HG03558 (cell line): ENCODE measurements around the gene CFAP53.
"Not testable (repeated sequence)": the region's sequence is repeated elsewhere in the genome, so short reads cannot be mapped to it uniquely, and the experiment has no call there.

Source experiments
- ATAC-seq: cut with Tn5 transposase; IDR thresholded peaks from one replicate; pipeline ENCODE4 v1.9.1; 2021; ENCODE audit warnings: moderate number of reproducible peaks; ENCODE audit not compliant: unreplicated experiment; ENCODE audit errors: extremely low read depth

The CFAP53 gene

DNA sequence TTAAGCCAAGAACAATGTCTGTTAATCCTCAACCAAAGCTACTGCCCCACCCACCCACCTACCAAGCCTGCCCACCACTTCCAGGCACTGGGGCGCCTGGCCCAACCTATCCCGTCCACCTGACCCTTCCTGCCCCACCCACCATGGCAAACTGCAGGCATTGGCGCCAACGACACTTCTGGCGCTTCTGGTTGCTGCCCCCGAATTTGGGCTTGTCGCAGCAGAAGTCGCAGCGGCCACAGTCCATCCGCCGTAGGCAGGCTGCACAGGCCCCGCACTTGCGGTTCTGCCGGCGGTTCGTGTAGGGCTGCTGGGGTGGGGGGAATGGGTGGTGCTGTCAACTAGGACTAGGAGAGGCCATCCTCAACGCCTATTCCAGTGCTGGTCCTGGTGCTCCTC lies 7.7 kb upstream of the CFAP53 start:
- ATAC-seq: no peak

- no peak for ATAC-seq
Measured at GRCh38 chr18:50273203-50274043, 7.1 kb upstream of the CFAP53 start.

GRCh38 chr18:50272568-50272967 lies 6.3 kb upstream of the CFAP53 start:
- no peak for ATAC-seq

DNA sequence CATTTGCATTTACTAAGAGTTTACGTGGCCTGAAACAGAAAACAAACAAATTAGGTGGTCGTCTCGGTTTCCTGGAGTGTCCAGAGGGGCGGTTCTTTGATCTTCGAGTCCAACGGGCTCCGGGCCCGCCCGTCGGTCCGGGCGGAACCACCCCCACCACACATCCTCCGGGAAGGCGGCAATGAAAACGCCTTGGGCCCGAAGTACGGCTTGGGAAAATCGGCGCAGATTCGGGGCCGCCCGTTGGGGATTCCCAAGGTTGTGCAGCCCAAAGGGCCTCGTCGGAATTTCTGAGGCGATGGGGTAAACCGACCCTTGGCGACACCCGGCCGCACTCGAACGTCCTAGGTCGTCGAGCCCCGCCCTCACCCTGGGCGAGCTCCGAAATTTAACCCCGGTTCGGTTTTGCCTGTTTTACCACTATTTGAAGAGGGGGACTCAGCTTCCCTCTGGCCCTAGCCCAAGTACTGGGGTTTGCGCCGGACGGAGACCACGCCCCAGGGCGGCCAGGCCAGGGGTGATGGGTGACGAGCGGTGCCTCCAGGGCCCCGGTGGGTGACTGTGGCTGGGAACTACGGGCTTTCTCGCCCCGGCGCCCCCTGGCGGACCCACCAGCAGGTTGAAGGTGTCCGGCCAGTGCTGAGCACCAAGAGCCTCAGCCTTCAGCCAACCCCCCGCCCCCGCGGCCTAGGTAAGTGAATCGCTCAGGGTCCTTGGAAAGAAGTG lies 1.9 kb upstream of the CFAP53 start:
- ATAC-seq: peak; percentile 70

DNA sequence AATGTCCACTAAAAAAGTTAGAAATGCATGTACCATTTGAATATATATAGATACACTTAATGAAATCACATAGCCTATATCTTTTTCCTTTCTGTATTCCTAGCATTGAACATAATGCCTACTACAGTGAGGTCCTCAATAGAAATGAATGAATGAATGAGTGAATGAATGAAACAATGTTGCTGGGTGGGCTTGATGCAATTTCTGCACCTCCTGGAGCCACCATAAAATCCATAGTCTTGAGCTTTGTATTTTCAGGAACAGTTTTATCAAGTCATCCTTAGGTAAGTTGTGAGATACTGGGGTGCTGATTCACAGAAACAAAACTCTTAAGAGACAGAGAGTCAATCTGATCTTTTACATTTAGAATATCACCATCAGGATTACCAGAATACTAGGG lies 3.3 kb downstream of the CFAP53 start:
- no peak for ATAC-seq

- ATAC-seq: no peak
Measured at GRCh38 chr18:50250935-50251334, 15.4 kb downstream of the CFAP53 start.

- ATAC-seq: no peak
Measured at GRCh38 chr18:50249576-50249975, 16.7 kb downstream of the CFAP53 start.

- no peak for ATAC-seq
Measured at GRCh38 chr18:50247561-50247960, 18.7 kb downstream of the CFAP53 start.

DNA sequence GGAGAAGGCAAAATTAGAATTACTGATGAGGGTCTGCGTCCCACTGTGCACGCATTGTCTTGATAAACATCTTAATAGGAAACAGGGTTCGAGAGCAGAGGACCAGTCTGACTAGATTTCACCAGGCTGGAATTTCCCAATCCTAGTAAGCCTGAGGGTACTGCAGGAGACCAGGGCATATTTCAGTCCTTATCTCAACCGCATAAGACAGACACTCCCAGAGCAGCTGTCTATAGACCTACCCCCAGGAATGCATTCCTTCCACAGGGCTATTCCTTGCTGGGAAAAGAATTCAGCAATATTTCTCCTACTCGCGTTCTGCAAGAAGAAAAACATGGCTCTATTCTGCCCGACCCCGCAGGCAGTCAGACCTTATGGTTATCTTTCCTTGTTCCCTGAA lies 24.5 kb downstream of the CFAP53 start:
- not testable (repeated sequence) for ATAC-seq

- no peak for ATAC-seq
Measured at GRCh38 chr18:50240080-50240563, 26.2 kb downstream of the CFAP53 start.

- no peak for ATAC-seq
Measured at GRCh38 chr18:50232419-50232818, 33.9 kb downstream of the CFAP53 start.

DNA sequence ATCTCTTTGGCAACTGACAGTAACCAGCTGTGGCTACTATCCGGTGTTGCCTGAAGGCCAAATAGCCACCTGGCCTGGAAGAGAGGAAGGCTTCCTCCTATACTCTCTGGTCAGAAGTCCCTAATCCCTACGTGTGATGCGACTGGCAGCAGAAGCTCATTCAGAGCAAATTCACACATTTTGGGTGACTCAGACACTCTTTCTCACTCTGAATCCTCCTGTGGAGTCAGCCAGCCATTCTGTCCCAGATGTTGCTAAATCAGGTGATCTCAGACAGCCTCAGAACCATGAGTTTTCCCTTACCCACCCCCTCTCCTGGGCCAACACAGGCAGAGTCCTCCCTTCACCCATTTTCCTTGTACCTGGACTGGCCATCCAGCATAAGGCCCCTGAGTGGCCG lies 34.7 kb downstream of the CFAP53 start:
- no peak for ATAC-seq

- ATAC-seq: not testable (repeated sequence)
Measured at GRCh38 chr18:50220249-50220648, 46.0 kb downstream of the CFAP53 start.

DNA sequence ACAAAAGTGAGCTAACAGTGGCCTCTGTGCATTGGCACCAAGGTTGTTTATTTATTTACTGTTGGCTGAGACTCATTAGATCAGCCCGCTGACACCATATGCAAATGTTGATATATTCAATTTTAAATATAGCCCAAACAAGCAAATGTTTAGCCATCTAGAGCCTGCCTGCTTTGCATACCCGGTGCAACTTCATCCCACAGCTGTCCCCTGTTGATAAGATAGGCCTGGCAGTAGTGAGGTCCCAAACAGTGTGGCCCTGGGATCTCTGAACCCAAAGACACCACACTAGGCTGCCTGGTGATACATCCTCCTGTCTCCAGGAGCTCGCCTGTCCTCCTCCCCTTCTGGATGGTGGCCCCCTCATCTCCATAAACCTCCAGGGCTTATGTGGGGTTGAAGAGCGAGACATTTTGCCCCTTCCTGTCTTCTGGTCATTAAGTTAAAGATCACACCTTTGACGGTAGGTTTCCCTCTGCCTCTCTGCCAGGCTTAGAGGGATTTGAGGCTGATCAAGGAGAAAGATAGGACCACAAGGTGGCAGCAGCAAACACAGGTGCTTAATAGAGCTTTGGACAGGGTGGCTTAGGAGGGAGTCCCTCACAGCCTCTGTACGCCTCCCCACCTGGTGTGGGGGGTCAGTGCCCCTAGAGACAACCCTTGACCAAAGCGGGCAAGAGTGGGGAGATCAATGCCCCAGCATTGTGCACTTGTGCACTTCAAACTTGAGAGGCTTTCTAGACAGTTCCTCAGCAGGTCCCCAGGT lies 47.7 kb downstream of the CFAP53 start:
- ATAC-seq: no peak

DNA sequence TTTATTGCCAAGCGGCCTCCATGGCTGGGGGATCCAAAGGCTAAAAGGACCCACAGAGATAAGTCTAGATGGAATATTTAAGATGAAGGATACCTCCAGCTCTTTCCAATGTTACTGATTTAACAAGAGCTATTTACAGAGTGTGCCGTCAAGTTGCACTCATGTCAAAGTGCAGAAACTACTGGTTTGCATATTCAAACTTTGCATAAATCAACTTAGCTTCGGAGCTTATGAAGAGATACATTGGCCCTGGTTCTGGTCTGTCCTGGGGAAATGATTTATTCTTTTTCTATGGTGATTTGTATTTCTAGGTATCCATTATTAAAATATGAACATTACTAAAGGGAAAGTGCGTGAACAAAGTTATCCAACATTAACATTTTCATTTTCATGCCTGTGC lies 57.0 kb downstream of the CFAP53 start:
- ATAC-seq: no peak

DNA sequence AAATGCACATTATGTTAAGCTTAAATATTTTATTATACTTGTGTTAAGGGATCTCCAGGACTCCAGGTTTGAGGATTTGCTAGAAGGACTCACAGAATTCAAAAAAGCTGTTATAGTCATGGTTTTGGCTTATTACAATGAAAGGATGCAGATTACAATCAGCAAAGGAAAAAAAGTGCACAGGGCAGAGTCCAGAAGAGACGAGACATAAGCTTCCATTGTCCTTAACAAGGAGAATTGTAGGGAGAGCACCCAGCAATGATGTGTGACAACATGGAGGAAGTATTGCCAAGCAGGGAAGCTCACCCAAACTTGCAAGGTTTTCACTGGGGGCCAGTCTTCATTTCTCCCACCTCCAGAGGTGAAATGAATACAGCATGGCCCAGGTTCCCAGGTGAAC lies 58.6 kb downstream of the CFAP53 start:
- no peak for ATAC-seq

DNA sequence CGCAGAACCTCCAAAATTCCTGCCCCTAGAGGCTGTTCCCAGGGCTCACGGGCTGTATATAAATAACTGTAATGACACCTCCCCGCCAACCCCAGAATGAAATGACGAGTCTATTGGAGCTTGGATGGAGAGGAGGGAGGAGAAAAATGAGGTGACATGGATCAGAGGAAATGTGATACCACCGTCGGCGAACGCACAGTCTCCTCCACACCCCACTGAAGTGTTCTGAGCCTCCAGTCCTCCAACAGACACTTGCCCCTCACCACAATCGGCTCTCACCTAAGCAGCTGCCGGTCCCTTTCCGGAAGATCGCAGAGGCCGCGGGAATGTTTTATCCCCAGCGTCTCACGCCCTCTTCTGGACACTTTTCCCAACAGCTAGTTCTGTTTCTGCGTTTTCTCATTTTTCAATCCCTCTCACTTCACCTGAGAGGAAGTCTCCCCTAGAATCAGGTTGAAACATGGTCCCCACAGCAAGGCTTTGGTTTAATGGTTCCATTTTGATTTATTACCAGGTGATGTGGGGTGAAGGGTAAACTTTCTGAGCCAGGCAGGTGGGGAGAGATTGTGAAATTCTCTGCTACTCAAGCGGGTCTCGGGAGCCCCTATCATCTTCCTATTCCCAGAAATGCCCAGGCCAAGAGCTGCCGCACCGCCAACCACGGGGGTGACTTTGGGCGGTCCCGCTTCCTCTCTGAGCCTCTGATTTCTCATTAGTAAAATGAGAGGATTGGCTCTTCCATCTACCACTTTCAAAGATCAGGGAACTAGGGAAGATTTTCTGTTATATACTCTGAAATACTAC lies 62.3 kb downstream of the CFAP53 start:
- no peak for ATAC-seq

DNA sequence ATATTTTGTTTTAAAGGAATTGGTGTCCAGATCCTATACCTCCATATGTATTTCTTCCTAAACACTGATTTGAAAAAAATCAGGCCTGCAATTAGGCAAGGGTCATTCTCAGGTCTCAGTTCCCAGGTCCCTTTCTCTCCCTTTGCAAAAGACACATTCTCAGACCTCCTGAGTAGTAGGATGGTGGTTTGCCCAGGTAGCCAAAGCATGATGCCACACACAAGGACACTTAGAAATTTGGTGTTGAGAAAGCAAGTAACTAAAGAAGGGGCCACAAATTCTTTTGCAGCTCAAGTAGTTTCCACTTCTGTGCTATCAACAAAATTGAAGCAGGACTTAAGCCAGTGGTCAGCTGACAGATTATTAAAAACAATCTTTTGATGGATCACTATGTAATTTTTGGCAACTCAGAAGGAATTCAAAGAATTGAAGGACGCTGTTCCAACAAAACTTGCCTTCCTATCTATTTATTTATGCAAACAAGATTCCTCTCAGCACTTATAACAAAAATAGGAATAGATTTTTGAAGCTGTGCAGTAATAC lies 64.7 kb downstream of the CFAP53 start:
- no peak for ATAC-seq

GRCh38 chr18:50199921-50200320 lies 66.4 kb downstream of the CFAP53 start:
- no peak for ATAC-seq
